ENCODE results near the gene NAV3.
"Not testable (repeated sequence)": the region's sequence is repeated elsewhere in the genome, so short reads cannot be mapped to it uniquely, and the experiment has no call there.

Gene NAV3

DNA sequence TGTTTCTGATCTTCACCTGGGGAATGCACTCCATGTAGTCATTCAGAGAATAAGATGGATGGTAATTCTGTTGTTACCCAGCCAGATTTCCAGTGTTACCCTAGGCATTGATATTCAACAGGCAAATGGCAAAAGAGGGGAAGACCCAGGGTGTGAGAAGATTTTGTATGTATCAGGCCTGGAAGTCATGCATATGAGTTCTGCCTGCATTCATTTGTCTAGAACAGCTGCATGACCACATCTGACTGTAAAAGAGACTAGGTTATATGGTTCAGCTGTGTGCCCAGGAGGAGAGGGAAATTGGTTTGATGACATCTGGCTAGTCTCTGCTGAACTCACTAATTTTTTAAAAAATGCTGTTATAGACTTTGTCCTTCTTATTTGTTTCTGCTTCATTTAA, 224.9 kb downstream of the NAV3 start:
- no peak for DNase-seq (ENCODE audit: low spot score)

DNA sequence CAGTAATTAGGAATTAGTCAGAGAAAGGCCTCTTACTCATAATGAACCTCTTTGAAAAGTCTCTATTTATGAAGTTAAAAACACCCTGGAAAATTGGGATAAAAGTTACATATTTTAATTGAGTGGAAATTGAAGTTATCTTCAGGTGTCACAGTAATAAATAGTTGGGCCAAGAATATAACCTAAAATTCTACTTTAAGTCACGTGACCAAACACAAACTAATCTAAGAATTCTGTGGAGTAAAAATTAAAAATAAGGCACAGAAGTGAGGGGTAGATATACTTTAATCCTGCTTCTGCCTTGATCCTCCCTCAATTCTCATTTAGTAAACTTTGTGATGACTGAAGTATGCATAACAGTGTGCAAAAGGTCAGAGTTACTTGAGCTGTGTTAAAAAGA, 226.4 kb downstream of the NAV3 start:
- DNase-seq (ENCODE audit: low spot score): no peak

DNA sequence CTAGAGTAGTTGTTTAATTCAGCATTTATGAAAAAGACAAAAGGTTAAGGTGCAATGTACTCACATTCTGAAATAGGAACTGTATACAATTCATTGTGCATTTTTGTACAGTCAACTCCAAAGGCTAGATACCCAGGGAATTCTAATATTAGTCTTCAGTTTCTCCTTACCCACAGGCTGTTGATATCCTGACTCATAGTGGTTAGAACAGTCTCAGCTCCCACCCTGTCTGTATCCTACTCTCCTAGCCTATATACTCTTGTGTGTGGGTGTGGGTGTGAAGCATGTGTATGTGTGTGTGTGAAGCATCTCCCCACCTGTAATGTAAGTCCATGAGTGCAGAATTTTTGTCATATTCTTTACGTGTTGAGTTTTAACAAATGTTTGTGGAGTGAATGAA, 229.5 kb downstream of the NAV3 start:
- no peak for DNase-seq (ENCODE audit: low spot score)

DNA sequence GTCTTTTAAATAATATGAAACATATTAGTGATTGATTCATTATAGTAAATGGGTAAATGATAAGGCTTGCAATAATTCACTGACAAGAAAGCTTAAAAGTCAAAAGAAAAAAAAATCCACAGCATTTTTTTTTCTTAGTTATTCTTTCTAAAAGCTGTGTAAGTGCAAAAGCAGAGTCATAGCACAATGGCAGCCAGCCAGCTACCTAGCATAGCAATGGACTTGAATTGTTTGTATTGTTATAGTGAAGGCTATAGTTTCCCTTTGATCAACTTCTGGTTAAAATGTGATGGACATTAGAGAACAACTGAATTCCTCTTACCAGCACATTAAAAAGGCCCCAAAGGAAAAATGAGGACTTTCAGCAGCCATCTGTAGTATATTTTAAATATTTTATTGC, 232.1 kb downstream of the NAV3 start:
- no peak for DNase-seq (ENCODE audit: low spot score)

DNA sequence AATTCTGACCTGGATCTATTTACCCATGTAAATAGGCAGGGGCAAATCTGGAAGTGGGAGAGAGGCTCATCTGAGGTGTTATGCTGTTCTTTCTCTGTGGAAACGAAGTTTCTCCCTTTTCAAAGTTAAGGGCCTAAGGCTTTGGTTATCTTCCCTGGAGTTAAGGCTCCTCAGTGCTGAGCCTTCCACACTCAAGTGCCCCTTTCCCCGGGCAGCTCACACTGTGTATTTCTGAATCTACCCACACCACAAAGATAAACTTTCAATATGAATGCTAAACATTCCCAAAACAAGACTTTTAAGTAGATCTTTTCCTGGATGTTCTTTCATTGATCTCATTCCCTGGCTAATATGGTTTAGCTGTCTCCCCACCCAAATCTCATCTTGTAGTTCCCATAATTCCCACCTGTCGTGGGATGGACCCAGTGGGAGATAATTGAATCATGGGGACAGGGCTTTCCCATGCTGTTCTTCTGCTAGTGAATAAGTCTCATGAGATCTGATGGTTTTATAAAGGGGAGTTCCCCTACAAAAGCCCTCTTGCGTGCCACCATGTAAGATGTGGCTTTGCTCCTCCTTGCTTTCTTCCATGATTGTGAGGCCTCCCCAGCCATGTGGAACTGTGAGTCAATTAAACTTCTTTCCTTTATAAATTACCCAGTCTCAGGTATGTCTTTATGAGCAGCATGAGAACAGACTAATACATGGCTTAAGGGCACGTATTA, 251.1 kb downstream of the NAV3 start:
- DNase-seq (ENCODE audit: low spot score): no peak

DNA sequence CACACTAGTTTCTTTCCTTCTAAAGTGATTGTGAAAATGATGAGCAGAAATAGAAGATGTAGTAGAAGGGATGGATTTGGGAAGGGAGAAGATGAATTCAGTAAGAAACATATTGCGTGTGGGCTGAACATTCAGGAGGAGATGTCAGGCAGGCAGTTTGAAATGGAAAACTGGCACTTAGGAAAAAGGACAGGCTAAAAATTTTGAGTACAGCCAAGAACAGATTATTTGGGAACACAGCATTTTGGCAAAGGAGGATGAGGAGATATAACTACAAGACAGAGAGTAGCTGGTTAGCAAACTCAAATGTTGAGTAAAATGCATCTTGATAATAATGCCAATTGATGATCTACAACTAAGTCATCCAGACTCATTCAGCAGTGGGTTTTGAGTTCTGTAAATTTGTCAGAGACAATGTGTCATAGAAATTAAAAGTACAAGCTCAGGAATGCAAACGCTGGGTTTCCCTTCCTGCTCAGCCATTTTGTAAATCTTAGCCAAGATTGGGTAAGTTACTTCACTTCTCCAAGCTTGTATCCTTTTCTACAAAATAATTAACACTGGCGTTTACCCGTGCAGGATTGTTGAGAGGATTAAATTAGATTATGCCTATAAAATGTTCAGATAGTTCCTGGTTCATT, 255.0 kb downstream of the NAV3 start:
- DNase-seq (ENCODE audit: low spot score): no peak

DNA sequence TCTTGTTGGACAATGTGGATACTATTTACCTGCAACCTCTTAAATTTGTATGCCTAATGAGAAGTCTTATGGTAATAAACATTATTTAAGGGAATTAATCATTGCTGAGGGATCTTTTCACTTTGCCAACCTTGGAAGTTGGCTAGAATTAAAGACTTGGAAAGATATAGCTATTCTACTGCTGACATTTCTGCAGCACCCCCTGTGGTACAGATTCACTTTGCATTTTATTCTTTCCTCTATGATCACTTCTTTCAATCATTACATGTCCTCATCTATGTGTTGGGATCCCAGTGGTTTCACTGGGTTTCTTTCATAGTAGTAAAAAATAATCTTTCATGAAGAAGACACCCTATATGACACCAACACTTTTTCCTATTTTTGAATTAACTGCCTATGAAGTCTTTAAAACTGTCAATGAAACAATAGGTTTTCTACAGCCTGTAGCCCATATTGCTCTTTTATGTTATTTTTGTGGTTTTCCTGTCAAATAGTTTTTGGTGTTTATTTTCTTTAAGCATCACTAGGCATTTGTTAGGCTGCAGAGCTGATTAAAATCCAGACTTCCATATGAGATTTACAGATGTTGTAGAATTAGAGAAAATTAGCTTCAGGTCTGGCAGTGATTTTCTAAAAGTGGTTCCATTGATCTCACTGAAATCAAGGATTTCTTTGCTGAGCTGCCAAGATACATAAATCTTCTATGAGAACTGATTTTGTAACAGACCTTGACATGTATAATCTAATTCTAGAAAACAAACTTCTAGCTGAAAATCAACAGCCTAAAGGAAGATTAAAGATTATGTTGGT, 256.1 kb downstream of the NAV3 start:
- DNase-seq (ENCODE audit: low spot score): no peak

DNA sequence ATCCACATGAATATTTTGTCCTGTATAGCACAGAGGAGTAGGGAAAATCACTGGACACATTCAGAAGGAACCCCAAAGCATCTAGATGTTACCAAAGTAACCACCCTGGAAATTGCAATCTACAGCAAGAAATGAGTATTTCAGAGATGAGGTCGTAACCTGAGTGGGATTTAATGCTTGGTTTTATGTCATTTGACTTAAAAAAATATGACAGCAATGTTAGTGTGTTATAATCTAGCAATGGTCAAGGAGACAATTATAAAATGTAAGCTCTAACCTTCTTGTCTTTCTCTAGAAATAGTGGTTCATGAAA, 256.6 kb downstream of the NAV3 start:
- no peak for DNase-seq (ENCODE audit: low spot score)

DNA sequence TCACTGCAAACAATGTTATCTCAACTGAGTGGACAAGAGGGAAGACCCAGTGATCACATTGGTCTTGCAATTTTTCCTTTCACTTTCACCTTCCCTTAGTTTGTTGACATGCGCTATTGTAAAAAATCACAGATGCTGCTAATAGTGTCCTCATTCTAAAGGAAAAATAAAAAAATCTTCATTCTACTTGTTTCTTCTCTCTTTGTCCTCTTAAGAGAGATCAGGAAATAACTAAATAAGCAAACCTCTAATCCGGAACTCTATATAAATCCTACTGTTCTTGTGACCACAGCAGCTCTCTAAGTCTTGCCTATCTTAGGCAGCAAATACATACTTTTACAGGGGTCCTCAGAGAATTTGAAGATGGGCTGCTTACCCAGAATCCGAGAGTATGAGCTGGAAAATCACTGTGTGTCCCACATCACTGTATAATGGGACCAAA, 257.7 kb downstream of the NAV3 start:
- DNase-seq (ENCODE audit: low spot score): no peak

DNA sequence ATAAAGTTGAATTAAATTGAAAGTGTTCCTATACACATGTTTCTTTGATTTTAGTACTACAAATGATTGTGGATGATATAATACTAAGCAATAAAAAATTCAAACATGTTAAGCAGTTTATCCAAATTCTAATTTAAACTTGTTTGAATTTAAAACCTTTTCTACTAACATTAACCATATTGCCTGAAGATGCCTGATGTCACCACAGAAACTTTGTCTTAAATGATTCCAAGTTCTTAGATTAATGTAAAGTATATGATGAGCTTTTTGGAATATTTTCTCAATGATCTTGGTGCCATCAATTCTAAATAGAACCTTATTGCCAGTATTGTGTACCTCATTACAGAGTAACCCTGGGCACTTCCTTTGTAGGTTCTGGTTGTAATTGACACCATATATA, 259.6 kb downstream of the NAV3 start:
- DNase-seq (ENCODE audit: low spot score): no peak

DNA sequence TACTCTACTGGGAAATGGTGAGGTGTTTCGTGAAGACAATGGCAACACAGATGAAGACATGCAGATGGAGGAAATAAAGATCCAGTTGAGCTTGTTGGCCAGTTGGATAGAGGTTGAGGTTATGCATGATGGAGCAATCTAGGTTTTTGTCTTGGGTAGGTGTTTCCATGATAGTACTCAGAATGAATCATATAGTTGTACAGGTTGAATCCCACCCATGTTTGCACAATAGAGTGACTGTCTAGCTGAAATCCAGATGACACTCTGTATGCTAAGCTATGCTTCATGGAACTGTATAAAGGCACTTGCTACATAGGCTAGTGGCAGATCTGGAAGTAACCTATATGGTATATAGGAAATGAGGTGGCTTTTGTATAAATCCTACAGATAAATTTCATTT, 264.9 kb downstream of the NAV3 start:
- no peak for DNase-seq (ENCODE audit: low spot score)

DNA sequence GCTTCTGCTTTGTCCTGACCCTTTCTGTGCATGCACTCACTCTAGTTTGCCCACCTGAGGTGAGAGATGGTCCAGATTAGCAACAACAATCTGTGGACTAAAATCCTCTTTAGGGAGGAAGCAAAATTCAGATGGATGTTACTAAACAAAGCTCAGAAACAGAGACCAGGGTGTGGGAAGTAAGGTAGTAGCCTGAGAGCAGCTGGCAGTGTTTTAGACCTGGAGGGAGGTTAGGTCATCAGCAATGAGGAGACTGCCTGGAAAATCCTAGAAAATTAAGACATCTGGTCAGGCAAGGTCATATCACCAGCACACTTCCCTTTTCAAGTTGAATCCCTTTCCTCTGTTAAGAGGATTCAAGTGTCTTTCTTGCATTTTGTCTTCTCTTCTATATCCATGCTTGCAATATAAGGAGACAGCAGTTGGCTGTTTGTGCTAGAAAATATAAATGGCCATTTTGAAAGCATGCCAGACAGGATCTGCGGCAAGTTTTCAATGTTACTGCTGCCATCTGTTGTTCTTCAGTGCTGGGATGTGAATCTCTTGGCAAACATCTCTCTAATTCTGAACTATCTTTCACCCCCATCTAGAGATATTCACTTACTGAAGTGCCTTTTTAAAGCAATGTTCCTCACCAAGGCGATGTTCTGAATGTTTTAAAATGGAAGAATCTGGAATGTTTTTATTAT, 266.4 kb downstream of the NAV3 start:
- DNase-seq (ENCODE audit: low spot score): no peak

DNA sequence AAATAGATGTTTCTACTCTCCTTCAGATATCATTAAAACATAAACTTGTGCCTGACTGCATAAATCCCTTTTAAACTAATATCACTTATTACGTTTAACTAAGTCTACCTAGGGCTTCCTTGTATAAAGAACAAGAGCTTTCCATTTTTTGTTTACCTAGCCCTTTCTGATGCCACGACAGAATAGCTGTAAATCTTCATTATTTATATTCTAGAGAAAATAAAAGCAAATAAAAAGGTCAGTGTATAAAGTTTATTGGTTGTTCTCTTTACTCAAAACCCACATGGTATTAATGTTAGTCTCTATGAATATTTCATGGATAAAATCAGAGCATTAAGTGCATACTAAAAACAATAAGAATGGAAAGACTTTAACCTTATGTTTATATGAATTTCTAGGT, 269.1 kb downstream of the NAV3 start:
- no peak for DNase-seq (ENCODE audit: low spot score)

DNA sequence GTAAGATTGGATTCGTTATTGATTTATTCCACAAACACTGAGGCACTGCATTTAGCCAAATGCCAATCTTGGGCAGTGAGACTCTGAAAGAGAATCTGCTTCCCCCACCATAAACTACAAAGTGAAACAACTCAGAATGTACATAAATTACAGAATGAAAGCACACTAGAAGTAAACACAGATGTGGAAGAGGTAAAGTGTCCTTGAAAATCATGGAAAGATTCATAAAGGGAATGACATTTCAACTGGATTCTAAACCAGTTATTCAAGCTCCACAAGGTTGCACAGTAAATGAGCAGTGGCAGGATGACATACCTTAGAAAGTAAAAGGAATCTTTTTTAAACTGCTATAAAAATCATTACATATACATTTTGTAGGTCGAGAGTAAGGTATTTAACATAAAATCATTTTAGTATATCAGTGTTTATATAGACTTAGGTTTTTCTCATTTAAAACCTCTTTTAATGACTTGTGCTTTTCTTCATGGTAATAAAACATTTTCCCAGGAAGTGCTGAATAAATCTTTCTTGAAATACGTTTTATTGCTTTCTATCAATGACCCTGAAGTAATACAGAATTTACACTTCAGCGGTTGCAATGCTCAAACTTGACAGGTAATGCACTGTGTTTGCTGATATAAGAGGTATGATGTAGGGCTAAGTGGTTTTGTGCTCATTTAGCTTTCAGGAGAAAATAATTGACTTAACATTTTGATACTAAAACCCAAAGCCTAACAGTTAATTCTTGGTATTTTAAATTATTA, 270.6 kb downstream of the NAV3 start:
- DNase-seq (ENCODE audit: low spot score): no peak

DNA sequence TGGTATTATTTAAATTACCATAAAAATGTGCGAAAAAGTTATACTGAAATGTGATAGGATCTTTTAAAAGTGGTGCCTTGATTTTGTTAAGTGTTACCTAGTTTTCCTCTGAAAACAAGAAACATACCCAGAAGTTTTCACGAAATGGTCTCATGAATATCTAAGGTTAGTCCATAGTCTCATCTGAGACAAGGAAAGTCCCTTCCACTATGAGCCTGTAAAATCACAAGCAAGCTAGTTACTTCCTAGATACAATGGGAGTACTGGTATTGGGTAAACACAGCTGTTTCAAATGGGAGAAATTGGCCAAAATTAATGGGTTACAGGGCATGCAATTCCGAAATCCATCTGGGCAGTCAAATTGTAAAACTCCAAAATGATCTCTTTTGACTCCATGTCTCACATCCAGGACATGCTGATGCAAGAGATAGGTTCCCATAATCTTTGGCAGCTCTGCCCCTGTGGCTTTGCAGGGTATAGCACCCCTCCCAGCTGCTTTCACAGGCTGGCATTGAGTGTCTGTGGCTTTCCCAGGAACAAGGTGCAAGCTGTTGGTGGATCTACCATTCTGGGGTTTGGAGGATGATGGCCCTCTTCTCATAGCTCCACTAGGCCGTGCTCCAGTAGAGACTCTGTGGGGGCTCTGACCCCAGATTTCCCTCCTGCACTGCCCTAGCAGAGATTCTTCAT, 271.4 kb downstream of the NAV3 start:
- DNase-seq (ENCODE audit: low spot score): no peak

DNA sequence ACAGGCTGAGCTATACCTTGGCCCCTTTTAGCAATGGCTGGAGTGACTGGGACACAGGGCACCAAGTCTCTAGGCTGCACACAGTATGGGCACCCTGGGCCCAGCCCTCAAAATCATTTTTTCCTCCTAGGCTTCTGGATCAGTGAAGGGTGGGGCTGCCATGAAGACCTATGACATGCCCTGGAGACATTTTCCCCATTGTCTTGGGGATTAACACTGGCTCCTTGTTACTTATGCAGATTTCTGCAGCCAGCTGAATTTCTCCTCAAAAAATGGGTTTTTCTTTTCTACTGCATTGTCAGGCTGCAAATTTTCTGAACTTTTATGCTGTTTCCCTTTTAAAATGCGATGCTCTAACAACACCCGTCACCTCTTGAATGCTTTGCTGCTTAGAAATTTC, 272.1 kb downstream of the NAV3 start:
- not testable (repeated sequence) for DNase-seq (ENCODE audit: low spot score)

DNA sequence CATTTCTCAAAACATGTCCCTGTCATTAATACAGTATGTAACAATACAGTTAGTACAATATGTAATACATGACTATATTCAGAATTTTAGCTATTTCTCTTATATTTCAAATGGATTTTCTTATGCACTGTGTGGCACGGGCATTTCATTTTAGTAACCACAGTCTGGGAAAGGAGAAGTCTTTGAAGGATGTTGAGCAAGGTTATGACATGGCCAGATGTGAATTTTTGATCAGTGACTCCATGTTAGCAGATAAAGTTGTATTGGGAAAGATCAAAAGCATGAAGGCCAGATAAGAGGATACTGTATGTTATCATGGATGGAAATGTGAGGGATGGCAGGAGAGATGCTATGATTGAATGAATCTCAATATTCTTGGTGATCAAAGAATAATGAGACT, 285.2 kb downstream of the NAV3 start:
- no peak for DNase-seq (ENCODE audit: low spot score)

DNA sequence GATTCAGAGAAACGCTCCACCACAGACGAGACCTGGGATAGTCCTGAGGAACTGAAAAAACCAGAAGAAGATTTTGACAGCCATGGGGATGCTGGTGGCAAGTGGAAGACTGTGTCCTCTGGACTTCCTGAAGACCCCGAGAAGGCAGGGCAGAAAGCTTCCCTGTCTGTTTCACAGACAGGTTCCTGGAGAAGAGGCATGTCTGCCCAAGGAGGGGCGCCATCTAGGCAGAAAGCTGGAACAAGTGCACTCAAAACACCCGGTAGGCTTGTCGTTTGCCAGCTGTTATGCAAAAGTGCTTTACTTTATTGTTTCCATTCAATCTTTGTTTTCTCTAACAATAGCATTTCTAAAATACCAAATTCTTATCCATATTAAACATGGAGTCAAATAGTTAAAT, 287.3 kb downstream of the NAV3 start:
- no peak for DNase-seq (ENCODE audit: low spot score)

DNA sequence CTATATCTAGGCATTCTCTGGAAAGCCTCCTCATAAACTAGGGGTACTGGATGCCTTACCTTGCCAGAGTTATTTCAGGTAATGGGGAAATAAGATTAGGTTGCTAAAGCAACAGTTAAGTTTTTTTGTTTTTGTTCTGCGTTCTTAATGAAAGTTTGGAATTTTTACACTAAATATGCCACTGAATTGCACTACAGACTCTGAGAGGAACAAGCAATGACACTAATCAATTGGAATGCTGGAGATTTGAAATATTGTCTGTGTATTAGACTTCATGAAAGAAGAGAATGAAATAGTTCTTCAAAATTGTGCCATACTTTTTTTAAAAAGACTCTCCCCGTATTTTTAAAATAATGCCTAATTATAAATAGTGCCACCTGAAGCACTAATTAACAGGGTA, 287.8 kb downstream of the NAV3 start:
- DNase-seq (ENCODE audit: low spot score): no peak

DNA sequence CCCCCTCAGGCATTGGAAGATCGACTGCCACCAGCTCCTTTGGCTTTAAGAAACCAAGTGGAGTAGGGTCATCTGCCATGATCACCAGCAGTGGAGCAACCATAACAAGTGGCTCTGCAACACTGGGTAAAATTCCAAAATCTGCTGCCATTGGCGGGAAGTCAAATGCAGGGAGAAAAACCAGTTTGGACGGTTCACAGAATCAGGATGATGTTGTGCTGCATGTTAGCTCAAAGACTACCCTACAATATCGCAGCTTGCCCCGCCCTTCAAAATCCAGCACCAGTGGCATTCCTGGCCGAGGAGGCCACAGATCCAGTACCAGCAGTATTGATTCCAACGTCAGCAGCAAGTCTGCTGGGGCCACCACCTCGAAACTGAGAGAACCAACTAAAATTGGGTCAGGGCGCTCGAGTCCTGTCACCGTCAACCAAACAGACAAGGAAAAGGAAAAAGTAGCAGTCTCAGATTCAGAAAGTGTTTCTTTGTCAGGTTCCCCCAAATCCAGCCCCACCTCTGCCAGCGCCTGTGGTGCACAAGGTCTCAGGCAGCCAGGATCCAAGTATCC, 288.7 kb downstream of the NAV3 start:
- no peak for DNase-seq (ENCODE audit: low spot score)

DNA sequence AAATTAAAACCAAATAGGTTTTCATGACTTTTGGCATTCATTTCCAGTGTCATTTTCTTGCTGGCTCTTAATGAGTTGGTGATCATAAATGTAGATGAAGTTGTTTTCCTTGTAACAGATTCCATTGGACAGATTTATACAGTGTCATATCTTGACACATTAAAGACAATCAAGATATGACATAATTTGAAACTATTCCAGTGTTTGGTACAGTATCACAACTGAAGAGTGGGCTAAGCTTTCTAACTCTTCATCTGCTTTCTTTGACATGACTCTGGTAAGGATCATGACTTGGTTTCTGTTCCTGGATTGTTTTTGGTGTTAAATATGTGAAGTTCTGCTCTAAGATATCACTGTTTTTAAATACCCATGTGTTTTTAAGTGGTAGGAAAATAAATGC, 289.6 kb downstream of the NAV3 start:
- DNase-seq (ENCODE audit: low spot score): no peak
